Measurements from ENCODE around the gene DLX2. TPM values are rescaled to one million over a fixed set of nuclear protein-coding genes. Genes with fewer than 3 reads are reported as not detected.

DLX2 gene
- polyA plus RNA-seq, 3 donors: 0.08 TPM; not detected in 2

DNA sequence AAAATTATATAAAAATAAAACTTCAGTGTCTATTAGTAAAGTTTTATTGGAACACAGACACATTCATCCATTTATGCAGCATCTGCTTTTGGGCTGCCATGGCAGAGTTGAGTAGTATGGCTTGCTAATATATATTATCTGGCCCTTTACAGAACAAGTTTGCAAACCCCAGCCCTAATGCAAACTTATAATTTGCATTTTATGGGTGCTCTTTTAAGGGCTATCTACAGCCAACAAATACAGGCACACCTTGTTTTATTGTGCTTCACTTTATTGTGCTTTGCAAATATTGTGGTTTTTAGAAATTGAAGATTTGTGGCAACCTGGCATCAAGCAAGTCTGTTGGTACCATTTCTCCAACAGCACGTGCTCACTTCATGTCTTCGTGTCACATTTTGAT, 35.2 kb upstream of the DLX2 start:
- H3K9me3 Mint-ChIP-seq: peaks cover 0 to 3% (median 0%) of the 10 kb centered on the region in 7 donors
- H3K27me3 Mint-ChIP-seq (ENCODE audit: low read depth in 3 of 3): peaks cover 0 to 3% (median 1%) of the 10 kb centered on the region in 3 donors
- no peak overlapping the region for H3K4me3 ChIP-seq (replicated peaks in 1 of 3; ENCODE audit: low read depth in 2 of 3, low read length in 3 of 3)
- H3K4me3 Mint-ChIP-seq: no peak overlapping the region
- no peak overlapping the region for H3K9ac ChIP-seq (ENCODE audit: insufficient read depth, low read length, poor library complexity, severe bottlenecking)
- no peak for DNase-seq
- no CpG with 5 or more reads among the region's 2 CpGs for WGBS (ENCODE audit: insufficient coverage)
- intact Hi-C loops (cut with micrococcal nuclease): no loop called here
- no peaks in the 10 kb centered on the region for H3K9me3 ChIP-seq (replicated peaks in 1 of 2; ENCODE audit: control insufficient read depth in 1 of 2, insufficient read depth in 1 of 2, low read length in 2 of 2)
- no peaks in the 10 kb centered on the region for H3K4me1 ChIP-seq (ENCODE audit: control insufficient read depth in 1 of 2, insufficient read depth in 2 of 2, low read length in 2 of 2)
- no peaks in the 10 kb centered on the region for H3K36me3 ChIP-seq (replicated peaks in 1 of 2; ENCODE audit: control insufficient read depth in 1 of 2, insufficient read depth in 2 of 2, low read length in 2 of 2)
- no peaks in the 10 kb centered on the region for H3K27me3 ChIP-seq (ENCODE audit: control insufficient read depth in 2 of 2, insufficient read depth in 2 of 2, low read length in 2 of 2)
- no peak overlapping the region for H3K27ac ChIP-seq (ENCODE audit: low read depth in 1 of 2, low read length in 2 of 2)
- H3K79me2 ChIP-seq (ENCODE audit: insufficient read depth, low read length): no peaks in the 10 kb centered on the region
- H3K27ac Mint-ChIP-seq: no peak overlapping the region
- TF ChIP-seq, protein P1, sequence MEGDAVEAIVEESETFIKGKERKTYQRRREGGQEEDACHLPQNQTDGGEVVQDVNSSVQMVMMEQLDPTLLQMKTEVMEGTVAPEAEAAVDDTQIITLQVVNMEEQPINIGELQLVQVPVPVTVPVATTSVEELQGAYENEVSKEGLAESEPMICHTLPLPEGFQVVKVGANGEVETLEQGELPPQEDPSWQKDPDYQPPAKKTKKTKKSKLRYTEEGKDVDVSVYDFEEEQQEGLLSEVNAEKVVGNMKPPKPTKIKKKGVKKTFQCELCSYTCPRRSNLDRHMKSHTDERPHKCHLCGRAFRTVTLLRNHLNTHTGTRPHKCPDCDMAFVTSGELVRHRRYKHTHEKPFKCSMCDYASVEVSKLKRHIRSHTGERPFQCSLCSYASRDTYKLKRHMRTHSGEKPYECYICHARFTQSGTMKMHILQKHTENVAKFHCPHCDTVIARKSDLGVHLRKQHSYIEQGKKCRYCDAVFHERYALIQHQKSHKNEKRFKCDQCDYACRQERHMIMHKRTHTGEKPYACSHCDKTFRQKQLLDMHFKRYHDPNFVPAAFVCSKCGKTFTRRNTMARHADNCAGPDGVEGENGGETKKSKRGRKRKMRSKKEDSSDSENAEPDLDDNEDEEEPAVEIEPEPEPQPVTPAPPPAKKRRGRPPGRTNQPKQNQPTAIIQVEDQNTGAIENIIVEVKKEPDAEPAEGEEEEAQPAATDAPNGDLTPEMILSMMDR (IDR thresholded peaks at IDR 0.05): no peak
- no peaks in the 10 kb centered on the region for H3K36me3 Mint-ChIP-seq
- H3K4me1 Mint-ChIP-seq: no peaks in the 10 kb centered on the region
- no peak overlapping the region for H3K4me2 ChIP-seq (replicated peaks; ENCODE audit: extremely low read depth, low read length, poor library complexity, severe bottlenecking)
- no peak overlapping the region for H2AFZ ChIP-seq (ENCODE audit: insufficient read depth, low read depth, low read length, poor library complexity, severe bottlenecking)
- no peaks in the 10 kb centered on the region for H4K20me1 ChIP-seq (ENCODE audit: insufficient read depth, low read length)

DNA sequence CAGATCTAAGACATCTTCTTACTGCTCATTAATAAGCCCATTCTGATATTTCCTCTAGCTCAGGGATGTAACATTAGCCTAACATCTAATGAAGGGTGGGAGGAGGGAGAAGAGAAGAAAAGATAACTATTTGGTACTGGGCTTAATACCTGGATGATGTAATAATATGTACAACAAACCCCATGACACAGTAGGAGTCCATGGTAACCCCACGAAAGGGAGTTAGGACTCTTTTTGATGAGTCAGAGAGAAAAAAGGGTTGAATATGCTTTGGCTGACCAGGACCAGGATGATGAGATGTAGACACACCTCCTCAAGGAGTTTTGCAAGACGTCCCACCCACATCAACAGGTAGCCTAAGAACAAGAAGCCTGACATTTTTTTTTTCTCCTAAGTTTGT, 34.4 kb upstream of the DLX2 start:
- no peaks in the 10 kb centered on the region for H3K4me1 ChIP-seq (ENCODE audit: control insufficient read depth in 1 of 2, insufficient read depth in 2 of 2, low read length in 2 of 2)
- no peaks in the 10 kb centered on the region for H3K36me3 ChIP-seq (replicated peaks in 1 of 2; ENCODE audit: control insufficient read depth in 1 of 2, insufficient read depth in 2 of 2, low read length in 2 of 2)
- intact Hi-C loops (cut with micrococcal nuclease): no loop called here
- no peak for DNase-seq
- H3K27ac ChIP-seq (ENCODE audit: low read depth in 1 of 2, low read length in 2 of 2): no peak overlapping the region
- H3K4me1 Mint-ChIP-seq: no peaks in the 10 kb centered on the region
- no peak overlapping the region for H3K4me2 ChIP-seq (replicated peaks; ENCODE audit: extremely low read depth, low read length, poor library complexity, severe bottlenecking)
- no peaks in the 10 kb centered on the region for H3K9me3 ChIP-seq (replicated peaks in 1 of 2; ENCODE audit: control insufficient read depth in 1 of 2, insufficient read depth in 1 of 2, low read length in 2 of 2)
- no peaks in the 10 kb centered on the region for H4K20me1 ChIP-seq (ENCODE audit: insufficient read depth, low read length)
- no CpG with 5 or more reads among the region's 2 CpGs for WGBS (ENCODE audit: insufficient coverage)
- H3K4me3 Mint-ChIP-seq: no peak overlapping the region
- TF ChIP-seq, protein P1 (IDR thresholded peaks at IDR 0.05): no peak
- no peaks in the 10 kb centered on the region for H3K79me2 ChIP-seq (ENCODE audit: insufficient read depth, low read length)
- no peak overlapping the region for H3K27ac Mint-ChIP-seq
- H3K9ac ChIP-seq (ENCODE audit: insufficient read depth, low read length, poor library complexity, severe bottlenecking): no peak overlapping the region
- peaks cover 0 to 3% (median 0%) of the 10 kb centered on the region in 7 donors for H3K9me3 Mint-ChIP-seq
- peaks cover 1 to 2% (median 2%) of the 10 kb centered on the region in 3 donors for H3K27me3 Mint-ChIP-seq (ENCODE audit: low read depth in 3 of 3)
- H3K36me3 Mint-ChIP-seq: no peaks in the 10 kb centered on the region
- H3K27me3 ChIP-seq (ENCODE audit: control insufficient read depth in 2 of 2, insufficient read depth in 2 of 2, low read length in 2 of 2): no peaks in the 10 kb centered on the region
- no peak overlapping the region for H3K4me3 ChIP-seq (replicated peaks in 1 of 3; ENCODE audit: low read depth in 2 of 3, low read length in 3 of 3)
- H2AFZ ChIP-seq (ENCODE audit: insufficient read depth, low read depth, low read length, poor library complexity, severe bottlenecking): no peak overlapping the region
